Gastroesophageal sphincter (tissue), 3 donors: ENCODE measurements around the gene RPL27.
"Not testable (repeated sequence)": the region's sequence is repeated elsewhere in the genome, so short reads cannot be mapped to it uniquely, and the experiment has no call there.

Experiments used
- CTCF ChIP-seq, 4 experiments: fragments of 200-600 bp in 2 of 4; fragments of 450-650 bp in 2 of 4; sonication (generic) in 1 of 4; IDR thresholded peaks; one replicate each; pipeline ENCODE4 v1.5.1; 2017 to 2019; ENCODE audit warnings: antibody characterized with exemption in 4 of 4, mild to moderate bottlenecking in 2 of 4, moderate library complexity in 2 of 4
- EP300 ChIP-seq: sonication (generic); formaldehyde crosslinking; IDR thresholded peaks from one replicate; pipeline ENCODE4 v1.6.1; 2017; ENCODE audit warnings: antibody characterized with exemption, mild to moderate bottlenecking
- POLR2A ChIP-seq, 2 donors: fragments of 450-650 bp; IDR thresholded peaks; one replicate each; pipeline ENCODE4 v1.6.1; 2017; ENCODE audit warnings: antibody characterized with exemption in 2 of 2, mild to moderate bottlenecking in 2 of 2, moderate library complexity in 1 of 2
- POLR2AphosphoS5 ChIP-seq: sonication (generic); formaldehyde crosslinking; IDR thresholded peaks from one replicate; pipeline ENCODE4 v1.6.1; 2017; ENCODE audit warnings: antibody characterized with exemption

GRCh38 chr17:42993913-42994312, 4.3 kb upstream of the RPL27 start:
- not testable (repeated sequence) for TF ChIP-seq CTCF (IDR thresholded peaks at IDR 0.05); EP300; POLR2AphosphoS5; POLR2A (IDR thresholded peaks at IDR 0.05)
